Heart left ventricle (tissue), 13 donors: ENCODE data around the gene SMPD3.

Experiments
- CTCF ChIP-seq, 12 donors: fragments of 200-600 bp; sonication (generic) in 4 of 12; IDR thresholded peaks; one replicate each; pipeline versions ENCODE4 v1.5.0 to v1.8.0; 2018 to 2022; ENCODE audit warnings: antibody characterized with exemption in 12 of 12, mild to moderate bottlenecking in 5 of 12
- POLR2A ChIP-seq, 2 donors: fragments of 450-650 bp; IDR thresholded peaks; one replicate each; pipeline ENCODE4 v1.6.1; 2017; ENCODE audit warnings: antibody characterized with exemption in 2 of 2, mild to moderate bottlenecking in 2 of 2, moderate library complexity in 2 of 2
- donor health status: ischemic (EF 13 %, LVEDD 7.1; RV severe dilation, severe dysfunction).
- donor health status: DM: no; HTN: yes; CAD: no.
- donor health status: DM: no; HTN: no; CAD: no.
- donor health status: ischemic (EF 25% LVEDD 6.9; RV normal size, moderate dysfunction).
- donor health status: ischemic (EF 25% LVEDD 5.7; RV mildly dilated, moderate dysfunction).
- donor health status: ischemic (EF 35%, LVEDD 5.7; RV mildly dilated, moderate dysfunction).
- donor health status: nonischemic (EF 11% LVEDD 7.7; RV severe dilation, severe dysfunction).
- donor health status: DM: yes; HTN: yes; CAD: no.
- donor health status: PGD.
- donor health status: ischemic (EF 29% LVEDD 5.4; RV normal size, mild dysfunction).
- donor health status: nonischemic (EF 23%, LVEDD 6.1; RV moderate dilation, normal function).

GRCh38 chr16:68319185-68319908 lies 129.0 kb downstream of the SMPD3 start:
- no peak for TF ChIP-seq CTCF (IDR thresholded peaks at IDR 0.05)
- TF ChIP-seq POLR2A (IDR thresholded peaks at IDR 0.05): no peak
